Endometrium (tissue), 2 donors: ENCODE results near the gene KRTAP1-4.
"Not testable (repeated sequence)": the region's sequence is repeated elsewhere in the genome, so short reads cannot be mapped to it uniquely, and the experiment has no call there.

Source experiments
- FAIRE-seq: peaks from 2 replicates; lab custom pipeline; 2012; peaks lifted over from hg19 to GRCh38; lab: Jason Lieb, UNC
- donor health status: control.
- donor health status: control.

Gene KRTAP1-4, protein sequence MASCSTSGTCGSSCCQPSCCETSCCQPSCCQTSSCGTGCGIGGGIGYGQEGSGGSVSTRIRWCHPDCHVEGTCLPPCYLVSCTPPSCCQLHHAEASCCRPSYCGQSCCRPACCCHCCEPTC

DNA sequence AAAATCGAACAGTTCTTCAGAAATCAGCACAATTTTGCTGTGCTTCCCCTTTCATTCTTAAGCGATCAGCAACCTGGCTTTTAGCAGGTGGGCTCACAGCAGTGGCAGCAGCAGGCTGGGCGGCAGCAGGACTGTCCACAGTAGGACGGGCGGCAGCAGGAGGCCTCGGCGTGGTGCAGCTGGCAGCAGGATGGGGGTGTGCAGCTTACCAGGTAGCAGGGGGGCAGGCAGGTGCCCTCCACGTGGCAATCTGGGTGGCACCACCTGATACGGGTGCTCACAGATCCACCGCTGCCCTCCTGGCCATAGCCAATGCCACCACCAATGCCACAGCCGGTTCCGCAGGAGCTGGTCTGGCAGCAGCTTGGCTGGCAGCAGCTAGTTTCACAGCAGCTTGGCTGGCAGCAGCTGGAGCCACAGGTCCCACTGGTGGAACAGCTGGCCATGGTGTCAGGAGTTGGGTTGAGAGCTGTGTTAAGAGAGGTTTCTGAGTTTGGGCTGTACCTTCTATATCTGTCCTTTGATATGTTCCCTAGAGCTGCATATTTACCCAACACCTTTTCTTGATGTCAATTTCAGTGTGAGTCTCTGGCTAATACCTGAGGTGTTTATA is at the start of gene KRTAP1-4:
KRTAP1-4 (minus strand) TSS at position 563 of the 613 bp plus-strand sequence; CDS start at position 446, 117 bp downstream.
- FAIRE-seq: no peak

- FAIRE-seq: no peak
These were observed 46.8 kb upstream of the KRTAP1-4 start for GRCh38 chr17:41076788-41077187.

DNA sequence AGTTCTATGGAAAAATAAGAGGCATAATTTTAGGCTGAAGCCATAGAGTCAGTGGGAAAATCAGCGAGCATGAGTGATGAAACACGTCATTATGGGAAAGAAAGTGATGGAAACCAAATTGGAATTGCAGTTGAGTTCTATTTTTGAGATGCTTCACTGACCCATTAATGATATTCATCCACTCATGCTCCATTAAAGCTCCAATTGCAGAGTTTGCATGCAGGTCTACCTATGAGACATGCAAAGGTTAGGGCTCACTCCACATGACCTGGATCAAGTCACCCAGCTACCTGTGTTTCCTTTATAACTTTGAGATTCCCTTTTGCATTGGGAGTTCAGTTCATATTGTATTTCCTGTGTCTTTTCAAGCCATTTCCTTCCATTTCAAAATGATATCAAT is 43.7 kb upstream of the KRTAP1-4 start:
- no peak for FAIRE-seq

DNA sequence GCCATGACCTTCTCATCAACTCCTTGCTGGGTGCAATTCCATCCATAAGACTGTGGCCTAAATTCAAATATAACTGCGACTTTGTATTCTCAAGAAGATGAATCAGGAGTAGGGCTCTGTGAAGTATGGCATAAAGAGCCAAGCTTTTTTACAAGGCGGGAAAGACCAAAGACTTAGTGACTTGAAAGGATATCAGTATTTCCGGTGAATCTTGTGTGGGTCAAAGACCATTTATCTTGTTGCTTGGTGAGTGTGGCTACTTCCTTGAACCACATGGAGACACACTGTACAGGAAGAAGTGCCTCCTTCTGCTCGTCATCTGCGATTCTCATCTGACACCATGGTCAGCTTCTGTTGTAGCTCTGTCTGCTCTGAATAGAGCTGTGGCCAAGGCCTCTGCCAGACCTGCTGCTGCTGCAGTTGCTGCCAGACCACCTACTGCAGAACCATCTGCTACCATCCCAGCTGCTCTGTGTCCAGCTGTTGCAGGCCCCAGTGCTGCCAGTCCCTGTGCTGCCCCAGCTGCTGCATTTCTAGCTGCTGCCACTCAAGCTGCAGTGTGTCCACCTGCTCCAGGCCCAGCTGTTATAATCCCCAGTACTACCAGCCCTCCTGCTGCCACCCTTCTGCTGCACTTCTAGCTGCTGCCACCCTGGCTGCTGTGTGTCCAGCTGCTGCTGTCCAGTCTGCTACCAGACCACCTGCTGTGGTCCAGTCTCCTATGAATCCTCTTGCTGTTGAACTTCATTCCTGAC is 41.8 kb upstream of the KRTAP1-4 start:
- no peak for FAIRE-seq

- no peak for FAIRE-seq
These were observed 39.0 kb upstream of the KRTAP1-4 start for GRCh38 chr17:41069031-41069430.

DNA sequence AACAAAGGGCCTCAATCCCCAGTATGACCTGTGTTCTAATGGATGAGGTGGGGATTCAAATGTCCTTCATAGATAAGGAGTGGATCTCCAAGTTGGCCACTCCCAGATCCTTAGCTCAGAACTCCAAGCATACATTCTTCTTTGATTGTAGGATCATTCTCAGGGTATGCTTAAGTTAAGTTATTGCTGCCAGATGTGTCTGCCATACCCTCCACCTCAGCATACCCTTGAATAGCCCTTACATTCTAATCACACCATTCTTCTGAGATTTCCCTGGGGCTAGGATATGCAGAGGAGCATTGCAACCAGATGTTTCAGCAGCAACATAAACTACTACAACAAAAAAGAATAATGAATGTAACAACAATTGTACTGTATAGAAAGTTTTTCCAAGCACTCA is 37.3 kb upstream of the KRTAP1-4 start:
- FAIRE-seq: no peak

DNA sequence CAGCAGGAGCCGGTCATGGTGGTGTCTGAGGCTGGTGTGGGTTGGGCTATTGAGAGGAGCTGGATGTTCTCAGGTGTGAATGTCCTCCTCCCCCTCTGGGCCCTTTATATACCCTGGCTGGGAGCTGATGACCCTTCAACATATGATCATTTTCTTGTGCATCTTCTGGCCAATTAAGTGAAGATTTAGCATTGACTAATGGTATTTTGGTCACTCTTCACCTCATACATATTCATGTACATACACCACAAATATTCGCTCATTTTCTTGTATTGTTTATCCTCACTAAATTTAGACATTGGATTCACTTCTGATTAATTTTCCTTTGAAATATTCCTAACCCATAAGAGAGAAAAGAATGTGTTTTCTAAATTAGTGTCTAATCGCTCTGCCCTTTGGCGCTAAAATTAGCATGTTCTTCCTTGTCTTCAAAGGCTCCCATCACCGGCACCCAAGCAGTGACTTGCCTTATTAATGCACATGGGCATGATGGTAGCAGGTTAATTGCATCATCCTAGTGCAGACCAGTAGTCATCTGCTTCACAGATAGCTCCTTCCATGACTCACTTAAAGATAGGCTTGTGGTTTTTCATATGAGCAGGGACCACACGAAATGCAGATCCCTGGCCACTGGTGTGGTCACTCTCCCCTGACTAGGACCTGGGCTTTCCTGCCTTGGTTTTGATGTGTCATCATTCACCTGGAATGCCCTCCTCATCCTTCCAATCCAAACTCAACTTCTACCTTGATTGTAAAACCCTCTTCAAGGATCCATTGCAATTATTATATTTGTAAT is 36.0 kb upstream of the KRTAP1-4 start, which contains the start of gene KRTAP2-4:
KRTAP2-4 (minus strand) TSS at position 51 of the 796 bp plus-strand sequence; CDS start at position 17, 34 bp downstream.
- no peak for FAIRE-seq

DNA sequence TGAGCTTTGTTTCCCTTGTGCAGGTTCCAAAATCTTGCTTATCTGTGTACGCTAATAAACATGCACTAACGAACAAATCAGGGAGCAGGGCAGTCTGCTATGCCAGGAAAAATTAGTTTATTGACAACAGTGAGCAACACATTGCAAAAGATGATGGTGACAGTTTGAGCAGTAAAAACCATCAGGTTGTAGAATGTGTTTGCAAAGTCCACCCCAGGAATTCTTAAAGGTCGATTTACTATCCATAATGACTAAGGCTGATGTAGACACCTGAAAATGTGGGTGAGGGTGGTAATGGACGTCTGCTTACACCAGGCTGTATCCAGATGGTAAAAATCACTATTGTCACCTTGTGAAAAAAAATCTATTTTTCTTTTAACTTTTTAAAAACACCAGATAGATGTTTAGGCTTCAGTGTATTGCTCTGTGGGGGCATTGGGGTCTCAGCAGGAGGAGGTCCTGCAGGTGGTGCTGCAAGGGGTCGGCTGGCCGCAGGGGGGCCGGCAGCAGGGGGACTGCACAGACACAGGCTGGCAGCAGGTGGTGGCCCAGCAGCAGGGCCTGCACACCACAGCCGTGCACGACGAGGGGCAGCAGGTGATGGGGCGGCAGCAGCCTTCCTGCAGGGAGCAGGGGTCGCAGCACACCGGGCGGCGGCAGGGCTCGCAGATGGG is 35.2 kb upstream of the KRTAP1-4 start:
- not testable (repeated sequence) for FAIRE-seq

DNA sequence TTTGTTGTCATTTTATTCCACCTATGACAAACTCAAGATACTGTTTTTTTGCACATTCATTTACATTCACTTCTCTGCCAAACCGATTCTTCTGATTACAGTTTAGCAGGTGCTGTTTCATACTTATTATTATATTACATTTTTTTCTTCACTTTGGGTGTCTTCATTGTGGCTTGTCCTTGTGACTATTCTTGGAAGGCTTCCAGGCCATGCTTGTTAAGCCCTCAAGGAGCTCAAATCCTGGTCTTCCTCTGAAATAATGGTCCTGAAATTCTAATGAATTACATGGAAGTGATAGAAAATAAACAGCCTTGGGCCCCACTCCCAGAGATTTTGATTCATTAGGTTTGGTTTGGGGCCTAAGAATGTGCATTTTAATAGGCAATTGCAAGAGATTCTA is 34.3 kb upstream of the KRTAP1-4 start:
- FAIRE-seq: no peak

DNA sequence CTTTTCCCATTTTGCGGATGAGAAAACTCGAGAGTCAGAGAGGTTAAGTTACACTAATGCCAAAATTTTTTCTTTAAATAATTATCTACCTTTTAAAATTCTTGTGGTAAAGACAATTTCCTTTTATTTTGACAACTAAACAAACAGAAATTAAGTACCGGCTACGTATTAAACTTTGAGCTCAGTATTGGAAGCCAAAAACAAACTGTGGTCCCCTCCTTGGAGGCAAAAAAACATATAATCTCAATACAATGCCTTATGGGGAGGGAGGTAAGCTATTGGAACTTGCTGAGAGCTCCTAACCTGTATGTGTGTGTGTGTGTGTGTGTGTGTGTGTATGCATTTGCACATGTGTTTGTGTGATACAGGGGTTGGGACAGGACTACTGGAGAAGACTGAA is 33.5 kb upstream of the KRTAP1-4 start:
- no peak for FAIRE-seq

- peak; percentile 93 for FAIRE-seq
These were observed 32.0 kb upstream of the KRTAP1-4 start for GRCh38 chr17:41061964-41062363.

GRCh38 chr17:41060052-41060604 is 30.1 kb upstream of the KRTAP1-4 start, which contains the start of gene KRTAP2-3:
Gene KRTAP2-3 (minus strand): TSS chr17:41060114. CDS start chr17:41060050, 64 bp downstream.
- FAIRE-seq: no peak

- peak; percentile 57 for FAIRE-seq
These were observed 29.5 kb upstream of the KRTAP1-4 start for GRCh38 chr17:41059276-41060051.

GRCh38 chr17:41058741-41059140 is 28.7 kb upstream of the KRTAP1-4 start:
- FAIRE-seq: no peak

- FAIRE-seq: no peak
These were observed 27.6 kb upstream of the KRTAP1-4 start for GRCh38 chr17:41057547-41057946.

GRCh38 chr17:41055130-41055529 is 25.1 kb upstream of the KRTAP1-4 start, which contains the start of gene KRTAP2-2:
Gene KRTAP2-2 (minus strand): TSS chr17:41055230. CDS start chr17:41055211, 19 bp downstream.
- not testable (repeated sequence) for FAIRE-seq

DNA sequence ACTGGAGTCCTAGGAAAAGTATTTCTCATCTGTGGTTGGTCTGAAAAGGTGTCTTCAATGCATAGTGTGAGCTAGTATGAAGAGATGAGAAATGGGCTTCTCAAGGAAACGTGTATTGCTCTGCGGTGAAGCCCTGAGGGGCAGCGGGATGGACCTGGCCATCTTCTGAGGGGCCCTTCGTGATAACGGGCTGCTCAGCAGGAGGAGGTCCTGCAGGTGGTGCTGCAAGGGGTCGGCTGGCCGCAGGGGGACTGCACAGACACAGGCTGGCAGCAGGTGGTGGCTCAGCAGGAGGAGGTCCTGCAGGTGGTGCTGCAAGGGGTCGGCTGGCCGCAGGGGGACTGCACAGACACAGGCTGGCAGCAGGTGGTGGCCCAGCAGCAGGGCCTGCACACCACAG is 24.6 kb upstream of the KRTAP1-4 start:
- not testable (repeated sequence) for FAIRE-seq

DNA sequence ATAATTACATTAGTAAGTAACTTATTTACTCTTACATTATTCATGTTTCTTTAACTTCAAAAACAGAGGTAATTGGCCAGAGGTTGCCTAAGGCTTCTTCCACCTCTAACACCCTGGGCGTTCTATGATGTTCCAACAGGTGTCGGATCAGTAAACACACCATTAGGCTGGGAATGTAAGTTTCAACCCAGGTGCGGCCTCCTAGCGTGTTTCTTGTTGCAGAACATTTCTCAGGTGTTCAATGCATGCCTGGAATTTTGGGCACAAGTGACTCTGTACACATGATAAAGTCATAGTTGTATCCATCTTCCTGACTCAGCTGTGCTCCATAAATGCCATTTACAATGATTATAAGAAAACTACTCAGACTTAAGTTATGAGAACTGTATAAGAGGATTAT is 24.0 kb upstream of the KRTAP1-4 start:
- no peak for FAIRE-seq

DNA sequence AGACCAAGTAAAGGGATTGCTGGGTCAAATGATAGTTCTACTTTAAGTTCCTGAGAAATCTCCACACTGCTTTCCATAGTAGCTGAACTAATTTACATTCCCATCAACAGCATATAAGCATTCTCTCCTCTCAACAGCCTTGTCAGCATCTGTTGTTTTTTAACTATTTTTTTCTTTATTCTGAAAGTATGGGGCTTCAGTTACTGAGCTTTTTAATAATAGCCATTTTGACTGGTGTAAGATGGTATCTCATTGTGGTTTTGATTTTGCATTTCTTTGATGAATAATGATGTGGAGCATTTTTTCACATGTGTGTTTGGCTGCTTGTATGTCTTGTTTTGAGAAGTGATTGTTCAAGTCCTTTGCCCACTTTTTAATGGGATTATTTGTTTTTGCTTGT is 22.6 kb upstream of the KRTAP1-4 start:
- FAIRE-seq: no peak

DNA sequence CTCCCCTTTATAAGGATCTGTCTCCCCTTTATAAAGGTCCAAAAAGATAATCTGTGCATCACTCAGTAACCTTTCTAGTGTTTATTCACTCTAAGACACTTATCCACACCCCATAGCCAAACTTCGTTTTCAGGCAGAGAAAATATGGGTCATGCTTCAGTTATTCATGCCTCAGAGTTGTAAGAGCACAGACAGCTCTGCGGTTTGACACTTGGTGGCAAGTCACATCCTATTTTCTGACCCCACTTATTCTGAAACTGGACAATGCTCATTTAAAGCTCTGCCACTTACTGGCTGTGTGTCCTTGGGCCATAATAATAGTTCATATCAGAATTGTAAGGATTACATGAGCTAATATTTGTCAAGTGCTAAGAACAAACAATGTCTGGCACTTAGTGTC is 19.1 kb upstream of the KRTAP1-4 start:
- no peak for FAIRE-seq

DNA sequence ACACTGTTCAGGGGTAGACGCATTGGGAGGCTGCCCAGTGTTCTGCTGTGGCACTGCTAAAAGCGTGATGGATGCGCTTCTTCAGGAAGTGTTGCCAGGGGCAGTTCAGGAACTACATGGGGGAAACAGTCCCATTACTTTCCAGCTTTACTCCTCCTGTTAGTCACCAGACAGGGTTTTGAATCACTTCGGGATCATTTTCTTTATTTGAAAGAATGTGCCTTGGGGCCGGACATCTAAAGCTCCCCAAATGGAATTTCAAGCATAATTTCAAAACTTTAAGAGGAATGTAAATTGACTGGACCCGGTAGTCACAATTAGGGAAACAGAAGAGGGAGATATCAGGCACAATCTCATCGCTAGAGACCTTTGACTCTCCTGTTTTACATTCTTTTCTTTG is 18.4 kb upstream of the KRTAP1-4 start:
- no peak for FAIRE-seq
